ENCODE results near the gene TTC23L.

- TF ChIP-seq SIN3A (conservative IDR thresholded peaks at IDR 0.05 in 1 of 2, IDR thresholded peaks at IDR 0.05 in 1 of 2; ENCODE audit: low read depth in 1 of 2, low read length in 2 of 2) (no peak), POLR2A (IDR thresholded peaks at IDR 0.05; ENCODE audit: control extremely low read depth in 1 of 2, low read depth in 2 of 2, low read length in 2 of 2) (no peak), POLR2AphosphoS5 (IDR thresholded peaks at IDR 0.05; ENCODE audit: low read depth, low read length) (no peak), EP300 (IDR thresholded peaks at IDR 0.05; ENCODE audit: borderline replicate concordance in 1 of 2, low read depth in 2 of 2, low read length in 2 of 2) (no peak), ATF3 (IDR thresholded peaks at IDR 0.05; ENCODE audit: insufficient read depth, low read depth, low read length) (no peak), ZNF274 (IDR thresholded peaks at IDR 0.05; ENCODE audit: borderline replicate concordance, extremely low read depth, low read length) (no peak)
Observed at GRCh38 chr5:34924462-34924765, 85.5 kb downstream of the TTC23L start.

All from H1 (cell line).